Loucy (cell line): ENCODE measurements around the gene C5orf46.

ENCODE experiments used
- H2AFZ ChIP-seq: fragments of 200-600 bp; sonication (generic); 2 replicates; pipeline ENCODE4 v1.6.0; 2016; ENCODE audit warnings: antibody characterized with exemption, mild to moderate bottlenecking, low read length, moderate library complexity
- H3F3A ChIP-seq: fragments of 200-600 bp; 2 replicates; pipeline ENCODE4 v1.6.0; 2016; ENCODE audit warnings: antibody characterized with exemption, low read depth, mild to moderate bottlenecking
- H3K27me3 ChIP-seq: fragments of 200-600 bp; sonication (generic); 2 replicates; pipeline ENCODE4 v1.6.1; 2014; ENCODE audit warnings: low read length, mild to moderate bottlenecking; ENCODE audit not compliant: insufficient read depth, poor library complexity, severe bottlenecking
- H3K36me3 ChIP-seq: fragments of 200-600 bp; sonication (generic); 2 replicates; pipeline ENCODE4 v1.6.1; 2016; ENCODE audit warnings: low read length; ENCODE audit not compliant: insufficient read depth
- H3K4me1 ChIP-seq: fragments of 200-600 bp; sonication (generic); 2 replicates; pipeline ENCODE4 v1.5.1; 2014; ENCODE audit warnings: low read length, mild to moderate bottlenecking; ENCODE audit not compliant: insufficient read depth, poor library complexity, severe bottlenecking
- H3K4me2 ChIP-seq: fragments of 200-600 bp; sonication (generic); 2 replicates; pipeline ENCODE4 v1.6.0; 2014; ENCODE audit warnings: antibody characterized with exemption, low read length, low read depth, mild to moderate bottlenecking; ENCODE audit not compliant: poor library complexity, severe bottlenecking
- H3K4me3 ChIP-seq: fragments of 200-600 bp; sonication (generic); 2 replicates; pipeline ENCODE4 v1.5.1; 2014; ENCODE audit warnings: low read length, mild to moderate bottlenecking, mixed read lengths; ENCODE audit not compliant: poor library complexity, severe bottlenecking
- H3K79me2 ChIP-seq: fragments of 200-600 bp; sonication (generic); 2 replicates; pipeline ENCODE4 v1.6.1; 2014; ENCODE audit warnings: low read length; ENCODE audit not compliant: insufficient read depth
- H3K9ac ChIP-seq: fragments of 200-600 bp; sonication (generic); 2 replicates; pipeline ENCODE4 v1.6.0; 2014; ENCODE audit warnings: mild to moderate bottlenecking, low read depth, low read length, moderate library complexity; ENCODE audit not compliant: poor library complexity, severe bottlenecking
- H3K9me2 ChIP-seq: fragments of 200-600 bp; sonication (generic); replicated peaks from 2 replicates; pipeline ENCODE4 v1.6.1; 2016; ENCODE audit warnings: low read depth, low read length, mixed read lengths
- H3K9me3 ChIP-seq: fragments of 200-600 bp; sonication (generic); 2 replicates; pipeline ENCODE4 v1.6.1; 2014; ENCODE audit warnings: mild to moderate bottlenecking, antibody characterized with exemption, low read length, low read depth; ENCODE audit not compliant: insufficient read depth
- H4K20me1 ChIP-seq: fragments of 200-600 bp; sonication (generic); 2 replicates; pipeline ENCODE4 v1.6.0; 2014; ENCODE audit warnings: antibody characterized with exemption, low read length, mild to moderate bottlenecking; ENCODE audit not compliant: insufficient read depth, poor library complexity, severe bottlenecking
- CTCF ChIP-seq: fragments of 200-600 bp; sonication (generic); conservative IDR thresholded peaks from 2 replicates; pipeline ENCODE4 v1.5.1; 2014; ENCODE audit warnings: mild to moderate bottlenecking, antibody characterized with exemption, low read length
- EZH2phosphoT487 ChIP-seq: fragments of 200-600 bp; IDR thresholded peaks from 2 replicates; pipeline ENCODE4 v1.6.1; 2018; ENCODE audit warnings: antibody characterized with exemption, mild to moderate bottlenecking, moderate library complexity, borderline replicate concordance

The C5orf46 gene

GRCh38 chr5:147927901-147928300 lies 21.6 kb upstream of the C5orf46 start:
- no peaks in the 10 kb centered on the region for H3K4me1 ChIP-seq
- H3K4me2 ChIP-seq: no peak overlapping the region
- H3K4me3 ChIP-seq: no peak overlapping the region
- no peaks in the 10 kb centered on the region for H3F3A ChIP-seq
- H3K9me2 ChIP-seq: no peaks in the 10 kb centered on the region
- H3K27me3 ChIP-seq: no peaks in the 10 kb centered on the region
- no peaks in the 10 kb centered on the region for H4K20me1 ChIP-seq
- H3K36me3 ChIP-seq: no peaks in the 10 kb centered on the region
- TF ChIP-seq EZH2phosphoT487 (no peak), CTCF (no peak)
- H3K9me3 ChIP-seq: no peaks in the 10 kb centered on the region
- H2AFZ ChIP-seq: no peak overlapping the region
- no peaks in the 10 kb centered on the region for H3K79me2 ChIP-seq
- H3K9ac ChIP-seq: no peak overlapping the region

GRCh38 chr5:147925020-147925419 lies 18.7 kb upstream of the C5orf46 start:
- TF ChIP-seq EZH2phosphoT487 (no peak), CTCF (no peak)
- Histone ChIP-seq H3K9me3 (no peaks in the 10 kb centered on the region), H3K27me3 (no peaks in the 10 kb centered on the region), H4K20me1 (no peaks in the 10 kb centered on the region), H3K9me2 (no peaks in the 10 kb centered on the region), H3K4me1 (no peaks in the 10 kb centered on the region), H3K36me3 (no peaks in the 10 kb centered on the region), H3K4me2 (no peak overlapping the region), H3K4me3 (no peak overlapping the region), H3K79me2 (no peaks in the 10 kb centered on the region), H3K9ac (no peak overlapping the region), H2AFZ (no peak overlapping the region), H3F3A (no peaks in the 10 kb centered on the region)

GRCh38 chr5:147921136-147921535 lies 14.8 kb upstream of the C5orf46 start:
- H3K4me3 ChIP-seq: no peak overlapping the region

More at GRCh38 chr5:147921136-147921535, 14.8 kb upstream of the C5orf46 start:
- no peaks in the 10 kb centered on the region for H3K79me2 ChIP-seq
- no peak overlapping the region for H3K4me2 ChIP-seq
- no peaks in the 10 kb centered on the region for H3K4me1 ChIP-seq
- no peak overlapping the region for H2AFZ ChIP-seq
- no peaks in the 10 kb centered on the region for H3K9me2 ChIP-seq
- no peaks in the 10 kb centered on the region for H3K27me3 ChIP-seq
- H3K9me3 ChIP-seq: no peaks in the 10 kb centered on the region
- H4K20me1 ChIP-seq: no peaks in the 10 kb centered on the region
- no peak overlapping the region for H3K9ac ChIP-seq
- H3K36me3 ChIP-seq: no peaks in the 10 kb centered on the region
- H3F3A ChIP-seq: no peaks in the 10 kb centered on the region
- TF ChIP-seq CTCF: no peak
- no peak for TF ChIP-seq EZH2phosphoT487
